Measurements from ENCODE around the gene MAP3K7. TPM values are rescaled to one million over a fixed set of nuclear protein-coding genes. Genes with fewer than 3 reads are reported as not detected.

Gene MAP3K7
- total and polyA plus RNA-seq, 2 donors (not counting 3 experiments of a cell fraction or from before 2014, with no cell fraction given) = 15.3 to 25.6 TPM

GRCh38 chr6:90619221-90619620 lies 32.3 kb upstream of the MAP3K7 start:
- FAIRE-seq (no peak), DNase-seq (ENCODE audit: low read depth, low spot score) (no peak)
- intact Hi-C loops (cut with micrococcal nuclease) = no loop called here
- Histone ChIP-seq H3K79me2 (ENCODE audit: control insufficient read depth, insufficient read depth, low read length) (no peaks in the 10 kb centered on the region), H3K4me3 (replicated peaks in 1 of 3; ENCODE audit: insufficient read depth in 1 of 3, low read depth in 1 of 3, low read length in 3 of 3) (no peak overlapping the region), H4K20me1 (replicated peaks; ENCODE audit: control insufficient read depth, extremely low read depth, insufficient read depth, low read length) (no peaks in the 10 kb centered on the region), H3K9ac (replicated peaks; ENCODE audit: extremely low read depth, insufficient read depth, low read length) (no peak overlapping the region), H3K4me1 (ENCODE audit: control insufficient read depth, extremely low read depth, insufficient read depth, low read length) (no peaks in the 10 kb centered on the region), H3K4me2 (ENCODE audit: insufficient read depth, low read length) (no peak overlapping the region), H3K27me3 (ENCODE audit: control insufficient read depth in 2 of 2, insufficient read depth in 2 of 2, low read length in 2 of 2) (peaks cover 15 to 37% of the 10 kb centered on the region in 2 experiments), H3K9me1 (replicated peaks; ENCODE audit: control insufficient read depth, extremely low read depth, insufficient read depth, low read length) (no peaks in the 10 kb centered on the region), H2AFZ (ENCODE audit: low read depth, low read length) (no peak overlapping the region), H3K36me3 (ENCODE audit: control insufficient read depth in 2 of 2, extremely low read depth in 1 of 2, insufficient read depth in 2 of 2, low read length in 2 of 2) (no peaks in the 10 kb centered on the region), H3K27ac (ENCODE audit: insufficient read depth, low read depth, low read length) (no peak overlapping the region), H3K9me3 (replicated peaks; ENCODE audit: control insufficient read depth, insufficient read depth, low read length) (no peaks in the 10 kb centered on the region)
- no peak for TF ChIP-seq POLR2AphosphoS5 (IDR thresholded peaks at IDR 0.05; ENCODE audit: insufficient read depth, low read depth, low read length)
- no peak for TF ChIP-seq MYC (IDR thresholded peaks at IDR 0.05; ENCODE audit: low read depth, low read length)
- TF ChIP-seq GATA2 (IDR thresholded peaks at IDR 0.05; ENCODE audit: insufficient read depth, insufficient read length, low read depth, low read length) = no peak
- TF ChIP-seq JUN (IDR thresholded peaks at IDR 0.05; ENCODE audit: borderline replicate concordance, insufficient read depth, insufficient read length, low read depth) = no peak
- TF ChIP-seq POLR2A (IDR thresholded peaks at IDR 0.05; ENCODE audit: low read depth, low read length) = no peak
- TF ChIP-seq CTCF (IDR thresholded peaks at IDR 0.05; ENCODE audit: extremely low read depth in 1 of 2, insufficient read depth in 1 of 2, low read depth in 1 of 2, low read length in 2 of 2) = no peak
- no peak for TF ChIP-seq EZH2 (IDR thresholded peaks at IDR 0.05; ENCODE audit: borderline replicate concordance, low read depth, low read length, severe bottlenecking)
- no peak for TF ChIP-seq FOS (IDR thresholded peaks at IDR 0.05; ENCODE audit: borderline replicate concordance, insufficient read depth, low read length)
- TF ChIP-seq, protein P1, sequence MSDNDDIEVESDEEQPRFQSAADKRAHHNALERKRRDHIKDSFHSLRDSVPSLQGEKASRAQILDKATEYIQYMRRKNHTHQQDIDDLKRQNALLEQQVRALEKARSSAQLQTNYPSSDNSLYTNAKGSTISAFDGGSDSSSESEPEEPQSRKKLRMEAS (IDR thresholded peaks at IDR 0.05; ENCODE audit: insufficient read depth, insufficient read length) = no peak
- no TSS peak for BruUV-seq (replicated peaks)
- ChIA-PET POLR2A (no interaction called here), CTCF (interaction anchor here (0.8 kb wide), 1 partner anchor 11 kb away, joined by 3 read pairs; no protein-coding TSS in a partner anchor)
- dilution Hi-C loops (cut with MboI; ENCODE audit: extremely low pct_ligation_motif_present, low sequenced_read_pairs) = no loop called here

Data from endothelial cell of umbilical vein (primary cell).